WERI-Rb-1 (cell line): Measurements from ENCODE around the gene JAZF1.

Experiments used
- DNase-seq: peaks from one replicate; pipeline ENCODE4 v3.0.0-alpha.2; 2020
- H3K27ac ChIP-seq: fragments of 250-450 bp; sonication (Bioruptor Pico); 2 replicates; pipeline ENCODE4 v1.5.1; 2020; ENCODE audit warnings: mild to moderate bottlenecking, moderate library complexity
- H3K27me3 ChIP-seq: fragments of 250-450 bp; sonication (Bioruptor Pico); 2 replicates; pipeline ENCODE4 v1.5.1; 2021; ENCODE audit warnings: mild to moderate bottlenecking, low read depth, moderate library complexity; ENCODE audit not compliant: insufficient read depth, severe bottlenecking
- H3K36me3 ChIP-seq: fragments of 250-450 bp; sonication (Bioruptor Pico); 2 replicates; pipeline ENCODE4 v1.5.1; 2020; ENCODE audit warnings: mild to moderate bottlenecking, moderate library complexity
- H3K4me3 ChIP-seq: 2 replicates; pipeline ENCODE4 v1.5.1; 2011; ENCODE audit warnings: low read depth, mild to moderate bottlenecking, control low read depth, low read length
- H3K9me3 ChIP-seq: fragments of 250-450 bp; sonication (Bioruptor Pico); 2 replicates; pipeline ENCODE4 v1.5.1; 2021; ENCODE audit warnings: mild to moderate bottlenecking, moderate library complexity; ENCODE audit not compliant: severe bottlenecking
- TF ChIP-seq, protein P1 (sequence below): IDR thresholded peaks from 2 replicates; pipeline ENCODE4 v1.5.1; 2011; ENCODE audit warnings: low read depth, mild to moderate bottlenecking, control low read depth, inconsistent platforms, low read length

The JAZF1 gene

GRCh38 chr7:27953777-27954176 lies 226.8 kb downstream of the JAZF1 start:
- DNase-seq: peak; percentile 16
- no peak overlapping the region for H3K4me3 ChIP-seq
- H3K36me3 ChIP-seq: no peaks in the 10 kb centered on the region
- no peaks in the 10 kb centered on the region for H3K9me3 ChIP-seq
- H3K27ac ChIP-seq: no peak overlapping the region
- TF ChIP-seq, protein P1, sequence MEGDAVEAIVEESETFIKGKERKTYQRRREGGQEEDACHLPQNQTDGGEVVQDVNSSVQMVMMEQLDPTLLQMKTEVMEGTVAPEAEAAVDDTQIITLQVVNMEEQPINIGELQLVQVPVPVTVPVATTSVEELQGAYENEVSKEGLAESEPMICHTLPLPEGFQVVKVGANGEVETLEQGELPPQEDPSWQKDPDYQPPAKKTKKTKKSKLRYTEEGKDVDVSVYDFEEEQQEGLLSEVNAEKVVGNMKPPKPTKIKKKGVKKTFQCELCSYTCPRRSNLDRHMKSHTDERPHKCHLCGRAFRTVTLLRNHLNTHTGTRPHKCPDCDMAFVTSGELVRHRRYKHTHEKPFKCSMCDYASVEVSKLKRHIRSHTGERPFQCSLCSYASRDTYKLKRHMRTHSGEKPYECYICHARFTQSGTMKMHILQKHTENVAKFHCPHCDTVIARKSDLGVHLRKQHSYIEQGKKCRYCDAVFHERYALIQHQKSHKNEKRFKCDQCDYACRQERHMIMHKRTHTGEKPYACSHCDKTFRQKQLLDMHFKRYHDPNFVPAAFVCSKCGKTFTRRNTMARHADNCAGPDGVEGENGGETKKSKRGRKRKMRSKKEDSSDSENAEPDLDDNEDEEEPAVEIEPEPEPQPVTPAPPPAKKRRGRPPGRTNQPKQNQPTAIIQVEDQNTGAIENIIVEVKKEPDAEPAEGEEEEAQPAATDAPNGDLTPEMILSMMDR: no peak
- H3K27me3 ChIP-seq: no peaks in the 10 kb centered on the region

- H3K27me3 ChIP-seq: no peaks in the 10 kb centered on the region
- H3K4me3 ChIP-seq: no peak overlapping the region
- no peaks in the 10 kb centered on the region for H3K9me3 ChIP-seq
- H3K36me3 ChIP-seq: no peaks in the 10 kb centered on the region
- no peak overlapping the region for H3K27ac ChIP-seq
- no peak for DNase-seq
- TF ChIP-seq, protein P1: no peak
Measured at GRCh38 chr7:27953361-27953760, 227.2 kb downstream of the JAZF1 start.

- no peak for DNase-seq
- no peak overlapping the region for H3K27ac ChIP-seq
- H3K27me3 ChIP-seq: no peaks in the 10 kb centered on the region
- H3K36me3 ChIP-seq: no peaks in the 10 kb centered on the region
- TF ChIP-seq, protein P1: no peak
- no peaks in the 10 kb centered on the region for H3K9me3 ChIP-seq
- no peak overlapping the region for H3K4me3 ChIP-seq
Measured at GRCh38 chr7:27952456-27953285, 227.9 kb downstream of the JAZF1 start.

DNA sequence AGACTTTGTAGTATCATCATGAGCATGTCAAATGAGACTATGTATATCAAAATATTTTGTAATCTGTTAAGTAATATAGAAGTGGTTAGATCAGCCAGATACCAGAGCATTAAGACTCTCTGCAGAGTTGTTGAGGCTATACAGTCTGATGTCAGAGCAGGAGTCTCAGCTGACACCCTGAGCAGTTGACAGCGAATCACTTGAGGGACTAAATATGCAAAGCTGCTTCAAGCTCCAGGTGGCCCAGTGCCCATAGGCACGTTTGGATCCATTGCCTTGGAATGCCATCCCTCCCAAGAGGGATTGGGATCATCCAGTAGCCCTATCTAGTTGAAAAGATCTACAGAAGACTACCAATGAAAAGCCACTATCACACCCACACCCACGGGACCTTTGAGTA lies 230.5 kb downstream of the JAZF1 start:
- TF ChIP-seq, protein P1: no peak

GRCh38 chr7:27948861-27949260 lies 231.7 kb downstream of the JAZF1 start:
- no peaks in the 10 kb centered on the region for H3K36me3 ChIP-seq
- no peaks in the 10 kb centered on the region for H3K9me3 ChIP-seq
- TF ChIP-seq, protein P1: no peak
- H3K27me3 ChIP-seq: no peaks in the 10 kb centered on the region
- DNase-seq: no peak
- H3K27ac ChIP-seq: no peak overlapping the region
- no peak overlapping the region for H3K4me3 ChIP-seq

More for the DNA sequence above, 230.5 kb downstream of the JAZF1 start:
- Histone ChIP-seq H3K27me3 (no peaks in the 10 kb centered on the region), H3K36me3 (no peaks in the 10 kb centered on the region), H3K4me3 (no peak overlapping the region), H3K9me3 (no peaks in the 10 kb centered on the region), H3K27ac (no peak overlapping the region)
- DNase-seq: no peak
